Kidney (tissue), 14 donors: ENCODE measurements around the gene PTK6. TPM values are rescaled to one million over a fixed set of nuclear protein-coding genes. Genes with fewer than 3 reads are reported as not detected.

Experiments used
- DNase-seq, 5 donors: peaks; one replicate each; pipeline ENCODE4 v3.0.0-alpha.2; 2013 to 2020
- FAIRE-seq: peaks from 2 replicates; lab custom pipeline; 2012; peaks lifted over from hg19 to GRCh38; lab: Jason Lieb, UNC
- H3K27ac ChIP-seq, 2 donors: one replicate each; pipeline ENCODE4 v1.7.0; 2013; ENCODE audit warnings: low read depth in 2 of 2, low read length in 2 of 2, inconsistent platforms in 1 of 2
- H3K27me3 ChIP-seq: one replicate; pipeline ENCODE4 v1.7.1; 2013; ENCODE audit warnings: low read length, inconsistent platforms; ENCODE audit not compliant: control insufficient read depth, insufficient read depth
- H3K36me3 ChIP-seq, 3 donors: one replicate each; pipeline versions ENCODE4 v1.7.0 to v1.7.1; 2013; ENCODE audit warnings: low read length in 3 of 3, control low read depth in 1 of 3, inconsistent platforms in 1 of 3; ENCODE audit not compliant: insufficient read depth in 3 of 3, control insufficient read depth in 2 of 3
- H3K4me1 ChIP-seq, 3 donors: one replicate each; pipeline versions ENCODE4 v1.7.0 to v1.7.1; 2013; ENCODE audit warnings: low read length in 3 of 3, inconsistent platforms in 1 of 3, low read depth in 1 of 3; ENCODE audit not compliant: control insufficient read depth in 2 of 3, insufficient read depth in 2 of 3
- H3K4me3 ChIP-seq, 3 donors: one replicate each; pipeline versions ENCODE4 v1.7.0 to v1.8.1; 2013; ENCODE audit warnings: low read length in 3 of 3, control low read depth in 1 of 3, inconsistent platforms in 1 of 3
- H3K9ac ChIP-seq, 3 donors: one replicate each; pipeline versions ENCODE4 v1.7.0 to v1.7.1; 2013; ENCODE audit warnings: low read length in 3 of 3, control low read depth in 1 of 3, inconsistent platforms in 1 of 3
- H3K9me3 ChIP-seq, 3 donors: one replicate each; pipeline versions ENCODE4 v1.7.0 to v1.7.1; 2013; ENCODE audit warnings: low read length in 3 of 3, control low read depth in 1 of 3, inconsistent platforms in 1 of 3; ENCODE audit not compliant: control insufficient read depth in 2 of 3, insufficient read depth in 1 of 3
- CTCF ChIP-seq: IDR thresholded peaks from 3 replicates; pipeline ENCODE4 v1.5.1; 2012; ENCODE audit warnings: mild to moderate bottlenecking, moderate library complexity, borderline replicate concordance; ENCODE audit not compliant: insufficient read depth; ENCODE audit errors: extremely low read depth
- intact Hi-C: fragments of 100-400 bp; cut with DNase I; formaldehyde crosslinking; loops from one replicate; pipeline ENCODE4 v1.11.1; 2022
- polyA plus RNA-seq: library from polyadenylated mRNA; stranded (reverse); fragments of 350-450 nt; fragmentation: Illumina TruSeq; extraction: RNeasy Lipid Tissue Mini Kit (QIAGEN cat#74804); gene quantifications from one replicate; pipeline ENCODE4 v1.2.3, GENCODE V29; 2014; ENCODE audit warnings: low read depth, low replicate concordance; ENCODE audit not compliant: insufficient read depth
- total RNA-seq: library from RNA; stranded (reverse); fragmentation: NEBNext Ultra II Directional; extraction: Animal tissue kit (Norgen Biotek cat#: 25700); gene quantifications from one replicate; pipeline ENCODE4 v1.2.1, GENCODE V29; 2021
- donor health status: control.
- donor health status: control.
- donor health status: control.
- donor health status: control.
- donor health status: control.
- donor health status: DM: yes; HTN: yes; CAD: no.
- donor health status: Normal renal cell carcinoma (clear cell type).

The PTK6 gene
- total and polyA plus RNA-seq, 2 donors from 2014 or later, result 0.26 to 1.1 TPM

GRCh38 chr20:63478346-63479302 is 58.6 kb downstream of the PTK6 start:
- no peak for TF ChIP-seq CTCF
- peaks cover 11% of the 10 kb centered on the region for H3K27me3 ChIP-seq
- FAIRE-seq (no peak), DNase-seq (no peak)
- intact Hi-C loops, result no loop called here
- H3K4me1 ChIP-seq, result peaks cover 0 to 4% (median 0%) of the 10 kb centered on the region in 3 donors
- no peak overlapping the region for H3K27ac ChIP-seq
- no peaks in the 10 kb centered on the region for H3K9me3 ChIP-seq
- H3K4me3 ChIP-seq, result no peak overlapping the region
- no peak overlapping the region for H3K9ac ChIP-seq
- no peaks in the 10 kb centered on the region for H3K36me3 ChIP-seq

Other genes starting within 250 kb of the PTK6 start
- gene COL20A1, start 244.2 kb downstream of the PTK6 start, total RNA-seq, result not detected
- 0.58 TPM for gene COL20A1, start 244.2 kb downstream of the PTK6 start, polyA plus RNA-seq
- gene CHRNA4, start 176.0 kb downstream of the PTK6 start, total RNA-seq, result 0.44 TPM
- 0.67 TPM for gene CHRNA4, start 176.0 kb downstream of the PTK6 start, polyA plus RNA-seq
- 2.2 TPM for gene KCNQ2, start 64.7 kb downstream of the PTK6 start, total RNA-seq
- gene KCNQ2, start 64.7 kb downstream of the PTK6 start, polyA plus RNA-seq, result not detected
- 18.1 TPM for gene EEF1A2, start 38.3 kb downstream of the PTK6 start, total RNA-seq
- 1.5 TPM for gene EEF1A2, start 38.3 kb downstream of the PTK6 start, polyA plus RNA-seq
- 578 TPM for gene PPDPF, start 16.6 kb downstream of the PTK6 start, total RNA-seq
- 961 TPM for gene PPDPF, start 16.6 kb downstream of the PTK6 start, polyA plus RNA-seq
- 0.38 TPM for gene SRMS, start 10.4 kb upstream of the PTK6 start, total RNA-seq
- gene SRMS, start 10.4 kb upstream of the PTK6 start, polyA plus RNA-seq, result not detected
- gene FNDC11, start 16.8 kb upstream of the PTK6 start, total RNA-seq, result 1.6 TPM
- 0.47 TPM for gene FNDC11, start 16.8 kb upstream of the PTK6 start, polyA plus RNA-seq
- 40.7 TPM for gene HELZ2, start 36.9 kb upstream of the PTK6 start, total RNA-seq
- 3.2 TPM for gene HELZ2, start 36.9 kb upstream of the PTK6 start, polyA plus RNA-seq
- gene GMEB2, start 89.7 kb upstream of the PTK6 start, total RNA-seq, result 13.4 TPM
- gene GMEB2, start 89.7 kb upstream of the PTK6 start, polyA plus RNA-seq, result 6.1 TPM
- gene STMN3, start 116.0 kb upstream of the PTK6 start, total RNA-seq, result 84.9 TPM
- 20.6 TPM for gene STMN3, start 116.0 kb upstream of the PTK6 start, polyA plus RNA-seq
- gene RTEL1, start 120.9 kb upstream of the PTK6 start, total RNA-seq, result 37.7 TPM
- 5.3 TPM for gene RTEL1, start 120.9 kb upstream of the PTK6 start, polyA plus RNA-seq
- 64.5 TPM for gene TNFRSF6B, start 159.3 kb upstream of the PTK6 start, total RNA-seq
- 2.4 TPM for gene TNFRSF6B, start 159.3 kb upstream of the PTK6 start, polyA plus RNA-seq
- 71.2 TPM for gene ARFRP1, start 170.6 kb upstream of the PTK6 start, total RNA-seq
- 60.6 TPM for gene ARFRP1, start 170.6 kb upstream of the PTK6 start, polyA plus RNA-seq
- 30.5 TPM for gene ZGPAT, start 170.7 kb upstream of the PTK6 start, total RNA-seq
- 39.6 TPM for gene ZGPAT, start 170.7 kb upstream of the PTK6 start, polyA plus RNA-seq
- 12.1 TPM for gene LIME1, start 199.3 kb upstream of the PTK6 start, total RNA-seq
- gene LIME1, start 199.3 kb upstream of the PTK6 start, polyA plus RNA-seq, result 114 TPM
- gene SLC2A4RG, start 202.4 kb upstream of the PTK6 start, total RNA-seq, result 154 TPM
- 171 TPM for gene SLC2A4RG, start 202.4 kb upstream of the PTK6 start, polyA plus RNA-seq